HCT116 (cell line): Measurements from ENCODE around the gene MANEAL. TPM values are rescaled to one million over a fixed set of nuclear protein-coding genes. Genes with fewer than 3 reads are reported as not detected.

Experiments used
- ATAC-seq: fragments of 200-7000 bp; cut with Tn5 transposase; 2 replicates; pipeline ENCODE4 v1.9.1; 2020; ENCODE audit warnings: mild to moderate bottlenecking, moderate library complexity
- BruUV-seq: library from RNA; stranded (reverse); fragments of 400-500 nt; replicated peaks from 2 replicates; lab custom pipeline; 2021; lab: Mats Ljungman, UMichigan
- CTCF ChIA-PET: fragments of 300-600 bp; sonication (Branson Sonifier 250); formaldehyde crosslinking; loops from one replicate; lab custom pipeline; 2021; ENCODE audit warnings: antibody characterized with exemption; lab: Charles Lee
- POLR2A ChIA-PET: fragments of 300-600, 350-600 bp; sonication (Branson Sonifier 250); formaldehyde crosslinking; loops from one replicate; lab custom pipeline; 2021; ENCODE audit warnings: antibody characterized with exemption; lab: Charles Lee
- RAD21 ChIA-PET, 2 experiments: fragments of 300-600 bp; sonication (Branson Sonifier 250); formaldehyde crosslinking; loops; one replicate each; lab custom pipeline; 2023; ENCODE audit warnings: low total read pairs in 2 of 2; ENCODE audit not compliant: uncharacterized antibody in 2 of 2, unreplicated experiment in 2 of 2, low non-redundant PET in 1 of 2; lab: Charles Lee
- DNase-seq: peaks from one replicate; pipeline ENCODE4 v3.0.0-alpha.2; 2010; ENCODE audit warnings: low read depth, low spot score
- H2AFZ ChIP-seq: fragments of 200-600 bp; shearing (Covaris generic), sonication (generic); 2 replicates; pipeline ENCODE4 v1.6.1; 2017; ENCODE audit warnings: low read depth, mixed run types, mixed read lengths, antibody characterized with exemption, low read length; ENCODE audit not compliant: poor library complexity, severe bottlenecking
- H3K27ac ChIP-seq: 2 replicates; pipeline ENCODE4 v1.5.1; 2012; ENCODE audit warnings: low read depth, low read length
- H3K27me3 ChIP-seq: fragments of 200-600 bp; sonication (generic); 2 replicates; pipeline ENCODE4 v1.6.1; 2016; ENCODE audit warnings: mixed run types, low read length, mixed read lengths; ENCODE audit not compliant: insufficient read depth
- H3K36me3 ChIP-seq, 2 experiments: fragments of 200-500 bp in 1 of 2; fragments of 200-600 bp in 1 of 2; sonication (Bioruptor generic) in 1 of 2; sonication (generic) in 1 of 2; 2 replicates each; pipeline versions ENCODE4 v1.5.1 to v1.6.1; 2014 to 2016; ENCODE audit warnings: low read length in 2 of 2, inconsistent platforms in 1 of 2, mixed read lengths in 1 of 2, mixed run types in 1 of 2; ENCODE audit not compliant: insufficient read depth in 2 of 2, control insufficient read depth in 1 of 2
- H3K4me1 ChIP-seq, 2 experiments: fragments of 200-600 bp in 1 of 2; sonication (generic) in 1 of 2; 2 replicates each; pipeline versions ENCODE4 v1.5.1 to v1.6.1; 2012 to 2017; ENCODE audit warnings: low read length in 2 of 2, inconsistent platforms in 1 of 2, mild to moderate bottlenecking in 1 of 2, mixed read lengths in 1 of 2, mixed run types in 1 of 2, moderate library complexity in 1 of 2; ENCODE audit not compliant: insufficient read depth in 2 of 2, control insufficient read depth in 1 of 2
- H3K4me2 ChIP-seq: fragments of 200-600 bp; sonication (generic); 2 replicates; pipeline ENCODE4 v1.6.1; 2017; ENCODE audit warnings: mixed run types, low read length, mixed read lengths
- H3K4me3 ChIP-seq, 2 experiments: fragments of 200-600 bp in 1 of 2; sonication (generic) in 1 of 2; replicated peaks in 1 of 2; 2 replicates each; pipeline ENCODE4 v1.5.1; 2011 to 2016; ENCODE audit warnings: low read length in 2 of 2, control low read depth in 1 of 2, low read depth in 1 of 2, mild to moderate bottlenecking in 1 of 2, mixed read lengths in 1 of 2, mixed run types in 1 of 2
- H3K79me2 ChIP-seq: fragments of 200-600 bp; sonication (generic); 2 replicates; pipeline ENCODE4 v1.6.1; 2017; ENCODE audit warnings: mild to moderate bottlenecking, mixed run types, low read length, moderate library complexity, mixed read lengths; ENCODE audit not compliant: insufficient read depth
- H3K9ac ChIP-seq: fragments of 200-600 bp; sonication (generic); 2 replicates; pipeline ENCODE4 v1.6.1; 2016; ENCODE audit warnings: low read length, mixed read lengths
- H3K9me2 ChIP-seq: fragments of 200-600 bp; sonication (generic), shearing (Covaris generic); 2 replicates; pipeline ENCODE4 v1.6.1; 2017; ENCODE audit warnings: mixed run types, mild to moderate bottlenecking, moderate library complexity; ENCODE audit not compliant: insufficient read depth
- H3K9me3 ChIP-seq, 2 experiments: fragments of 200-500 bp in 1 of 2; fragments of 200-600 bp in 1 of 2; sonication (Bioruptor generic) in 1 of 2; sonication (generic) in 1 of 2; 2 replicates each; pipeline ENCODE4 v1.6.1; 2014 to 2017; ENCODE audit warnings: low read length in 2 of 2, mixed read lengths in 2 of 2, inconsistent platforms in 1 of 2, low read depth in 1 of 2, mild to moderate bottlenecking in 1 of 2, mixed run types in 1 of 2, moderate library complexity in 1 of 2; ENCODE audit not compliant: control insufficient read depth in 1 of 2, insufficient read depth in 1 of 2
- H4K20me1 ChIP-seq: fragments of 200-600 bp; sonication (generic), shearing (Covaris generic); 2 replicates; pipeline ENCODE4 v1.6.1; 2017; ENCODE audit warnings: mixed run types, mild to moderate bottlenecking, moderate library complexity; ENCODE audit not compliant: insufficient read depth
- CBX3 ChIP-seq: IDR thresholded peaks from 2 replicates; pipeline ENCODE4 v1.6.1; 2012; ENCODE audit warnings: low read depth
- CTCF ChIP-seq, 3 experiments: fragments of 200-600 bp in 1 of 3; sonication (generic) in 1 of 3; IDR thresholded peaks in 2 of 3; conservative IDR thresholded peaks in 1 of 3; 2 replicates each; pipeline ENCODE4 v1.5.1; 2012 to 2017; ENCODE audit warnings: low read depth in 2 of 3, low read length in 2 of 3, antibody characterized with exemption in 1 of 3, borderline replicate concordance in 1 of 3, control low read depth in 1 of 3, mild to moderate bottlenecking in 1 of 3, mixed read lengths in 1 of 3, mixed run types in 1 of 3, moderate library complexity in 1 of 3; ENCODE audit not compliant: insufficient read depth in 1 of 3
- EGR1 ChIP-seq: IDR thresholded peaks from 2 replicates; pipeline ENCODE4 v1.6.1; 2012; ENCODE audit warnings: low read depth
- ELF1 ChIP-seq: IDR thresholded peaks from 2 replicates; pipeline ENCODE4 v1.6.1; 2012; ENCODE audit warnings: low read depth, borderline replicate concordance
- EZH2 ChIP-seq: fragments of 200-600 bp; sonication (generic); IDR thresholded peaks from 2 replicates; pipeline ENCODE4 v1.6.1; 2017; ENCODE audit warnings: antibody characterized with exemption, mixed run types
- EZH2phosphoT487 ChIP-seq: fragments of 200-600 bp; IDR thresholded peaks from 2 replicates; pipeline ENCODE4 v1.6.1; 2018; ENCODE audit warnings: antibody characterized with exemption, borderline replicate concordance
- POLR2A ChIP-seq: IDR thresholded peaks from 2 replicates; pipeline ENCODE4 v1.7.0; 2011; ENCODE audit warnings: borderline replicate concordance; ENCODE audit not compliant: insufficient read depth, insufficient read length; ENCODE audit errors: extremely low read depth
- POLR2AphosphoS5 ChIP-seq: IDR thresholded peaks from 2 replicates; pipeline ENCODE4 v1.6.1; 2011; ENCODE audit warnings: mild to moderate bottlenecking, low read depth, low read length, moderate library complexity
- RAD21 ChIP-seq: IDR thresholded peaks from 2 replicates; pipeline ENCODE4 v1.6.1; 2012; ENCODE audit warnings: low read depth, mild to moderate bottlenecking
- REST ChIP-seq: IDR thresholded peaks from 2 replicates; pipeline ENCODE4 v1.6.1; 2012; ENCODE audit warnings: low read depth
- SP1 ChIP-seq: IDR thresholded peaks from 2 replicates; pipeline ENCODE4 v1.6.1; 2012; ENCODE audit warnings: low read depth
- SRF ChIP-seq: IDR thresholded peaks from 2 replicates; pipeline ENCODE4 v1.6.1; 2012; ENCODE audit warnings: low read depth
- TCF7L2 ChIP-seq: IDR thresholded peaks from 2 replicates; pipeline ENCODE4 v1.7.0; 2011; ENCODE audit warnings: borderline replicate concordance, inconsistent platforms; ENCODE audit not compliant: insufficient read depth, insufficient read length; ENCODE audit errors: extremely low read depth
- YY1 ChIP-seq: IDR thresholded peaks from 2 replicates; pipeline ENCODE4 v1.6.1; 2011; ENCODE audit warnings: low read length, low read depth, moderate library complexity, mild to moderate bottlenecking; ENCODE audit not compliant: insufficient replicate concordance; ENCODE audit errors: extremely low read depth
- intact Hi-C: fragments of 100-400 bp; cut with micrococcal nuclease; formaldehyde crosslinking; loops from 2 replicates; pipeline ENCODE4 v1.10.0; 2022
- total RNA-seq: library from RNA; stranded (reverse); gene quantifications from one replicate; pipeline ENCODE4 v1.2.1, GENCODE V29; 2021; ENCODE audit not compliant: unreplicated experiment
- TF ChIP-seq, protein P1 (sequence below): IDR thresholded peaks from 2 replicates; pipeline ENCODE4 v1.6.1; 2012

The MANEAL gene
- total RNA-seq, 1 experiment from 2014 or later = 17.3 TPM

DNA sequence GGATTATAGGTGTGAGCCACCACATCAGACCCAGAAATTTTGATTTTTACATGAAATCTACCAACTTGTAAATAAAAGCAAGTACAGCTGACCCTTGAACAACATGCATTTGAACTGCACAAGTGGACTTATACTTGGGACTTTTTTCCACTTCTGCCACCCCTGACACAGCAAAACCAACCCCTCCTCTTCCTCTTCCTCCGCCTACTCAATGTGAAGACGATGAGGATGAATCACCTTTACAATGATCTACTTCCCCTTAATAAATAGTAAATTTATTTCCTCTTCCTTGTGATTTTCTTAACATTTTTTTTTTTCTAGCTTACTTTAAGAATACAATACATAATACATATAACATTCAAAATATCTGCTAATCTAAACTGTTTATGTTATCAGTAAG is 31.9 kb downstream of the MANEAL start:
- intact Hi-C loops = no loop called here
- H3K4me2 ChIP-seq = peak overlapping the region; percentile 19; the same call in 1 of the 2 replicates
- H3K27ac ChIP-seq = no peak overlapping the region
- ChIA-PET RAD21 (no interaction called here), POLR2A (no interaction called here), CTCF (no interaction called here)
- H3K9me2 ChIP-seq = no peaks in the 10 kb centered on the region
- peaks cover 0 to 10% of the 10 kb centered on the region in 2 experiments; a peak in 2 of 4 replicates for H3K4me1 ChIP-seq
- H3K9me3 ChIP-seq = no peaks in the 10 kb centered on the region
- H3K79me2 ChIP-seq = no peaks in the 10 kb centered on the region
- H3K36me3 ChIP-seq = peaks cover 18 to 33% of the 10 kb centered on the region in 2 experiments
- DNase-seq = no peak
- no peaks in the 10 kb centered on the region for H3K27me3 ChIP-seq
- TF ChIP-seq SP1 = no peak
- TF ChIP-seq EGR1 = peak; percentile 36; the same call in 1 of the 2 replicates
- no peak for TF ChIP-seq POLR2AphosphoS5
- TF ChIP-seq CBX3 = no peak
- TF ChIP-seq YY1 = no peak
- no peak for TF ChIP-seq RAD21
- TF ChIP-seq, all 23 proteins: peak for 1
- Histone ChIP-seq H3K4me3 (no peak overlapping the region), H2AFZ (no peak overlapping the region), H3K9ac (no peak overlapping the region), H4K20me1 (no peaks in the 10 kb centered on the region)
- no TSS peak for BruUV-seq
- ATAC-seq = no peak

DNA sequence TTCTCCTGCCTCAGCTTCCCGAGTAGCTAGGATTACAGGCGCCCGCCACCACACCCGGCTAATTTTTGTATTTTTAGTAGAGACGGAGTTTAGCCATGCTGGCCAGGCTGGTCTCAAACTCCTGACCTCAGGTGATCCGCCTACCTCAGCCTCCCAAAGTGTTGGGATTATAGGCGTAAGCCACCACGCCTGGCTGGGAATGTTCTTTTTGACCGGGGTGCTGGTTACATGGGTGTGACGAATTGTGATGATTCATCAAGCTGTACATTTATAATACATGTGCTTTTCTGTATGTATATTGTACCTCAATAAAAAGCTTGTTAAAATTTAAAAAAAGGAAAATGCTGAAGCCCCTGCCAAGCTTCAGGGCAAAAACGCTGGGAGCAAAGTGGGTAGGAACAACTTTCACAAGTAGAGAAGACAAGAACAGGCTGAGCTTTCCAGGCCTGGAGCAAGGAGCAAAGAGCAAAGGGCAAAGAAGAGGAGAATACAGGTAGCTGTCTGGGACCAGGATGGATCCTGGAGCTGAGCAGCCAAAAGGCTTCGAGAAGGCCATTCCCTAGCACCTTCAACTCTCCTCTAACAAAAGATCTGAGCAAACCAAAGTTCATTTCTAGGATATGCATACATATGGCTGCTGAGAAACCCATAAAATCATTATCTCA is 34.9 kb downstream of the MANEAL start:
- H3K27me3 ChIP-seq = no peaks in the 10 kb centered on the region
- H4K20me1 ChIP-seq = no peaks in the 10 kb centered on the region
- H3K4me3 ChIP-seq = no peak overlapping the region
- CTCF ChIA-PET = interaction anchor here (0.6 kb wide), 1 partner anchor 31 kb away, joined by 3 read pairs; the partner anchor contains the start of gene MTF1
- DNase-seq = no peak
- no peaks in the 10 kb centered on the region for H3K9me3 ChIP-seq
- H3K27ac ChIP-seq = no peak overlapping the region
- intact Hi-C loops = no loop called here
- RAD21 ChIA-PET = no interaction called here
- H3K9me2 ChIP-seq = no peaks in the 10 kb centered on the region
- POLR2A ChIA-PET = interaction anchor here (1.0 kb wide), 1 partner anchor 19 kb away, joined by 3 read pairs; no protein-coding TSS in a partner anchor
- H2AFZ ChIP-seq = no peak overlapping the region
- peaks cover 0 to 10% of the 10 kb centered on the region in 2 experiments; a peak in 2 of 4 replicates for H3K4me1 ChIP-seq
- no TSS peak for BruUV-seq
- no peak overlapping the region for H3K4me2 ChIP-seq
- no peaks in the 10 kb centered on the region for H3K79me2 ChIP-seq
- H3K9ac ChIP-seq = no peak overlapping the region
- peaks cover 15 to 24% of the 10 kb centered on the region in 2 experiments for H3K36me3 ChIP-seq
- ATAC-seq = no peak
- no peak for TF ChIP-seq TCF7L2
- no peak for TF ChIP-seq POLR2AphosphoS5
- no peak for TF ChIP-seq ELF1
- TF ChIP-seq EZH2 = no peak
- no peak for TF ChIP-seq POLR2A
- no peak for TF ChIP-seq EZH2phosphoT487
- TF ChIP-seq SRF = no peak
- no peak for TF ChIP-seq CTCF (IDR thresholded peaks at IDR 0.05 in 2 of 3, conservative IDR thresholded peaks at IDR 0.05 in 1 of 3; ENCODE audit: borderline replicate concordance in 1 of 3, insufficient read depth in 1 of 3, low read depth in 2 of 3, low read length in 2 of 3)
- TF ChIP-seq, protein P1, sequence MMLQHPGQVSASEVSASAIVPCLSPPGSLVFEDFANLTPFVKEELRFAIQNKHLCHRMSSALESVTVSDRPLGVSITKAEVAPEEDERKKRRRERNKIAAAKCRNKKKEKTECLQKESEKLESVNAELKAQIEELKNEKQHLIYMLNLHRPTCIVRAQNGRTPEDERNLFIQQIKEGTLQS = no peak
- no peak for TF ChIP-seq REST
